Naive thymus-derived CD8-positive, alpha-beta T cell (primary cell): ENCODE data around the gene ROCK2. TPM values are rescaled to one million over a fixed set of nuclear protein-coding genes. Genes with fewer than 3 reads are reported as not detected.

Source experiments
- polyA plus RNA-seq, 3 donors: library from polyadenylated mRNA; unstranded; fragments of 300-500 nt; fragmentation: Illumina TruSeq; gene quantifications; one replicate each; pipeline ENCODE4 v1.2.3, GENCODE V29; 2021
- total RNA-seq, 8 experiments: library from RNA in 2 of 8; stranded (reverse) in 2 of 8; gene quantifications; one replicate each; pipeline ENCODE4 v1.2.3 and lab custom pipeline; 2021 to 2026

The ROCK2 gene
- total and polyA plus RNA-seq, 5 experiments from 2014 or later, result 6.1 to 23.9 (median 7.6) TPM

Other genes starting within 250 kb of the ROCK2 start
- 10 to 100 TPM; 18.2 to 19.3 TPM for gene SLC66A3, start 189.2 kb downstream of the ROCK2 start, total RNA-seq
- gene SLC66A3, start 189.2 kb downstream of the ROCK2 start, polyA plus RNA-seq, result 10 to 100 TPM; 37.0 to 65.6 (median 37.1) TPM
- 10 to 100 TPM; 13.4 to 14.3 TPM for gene E2F6, start 121.5 kb upstream of the ROCK2 start, total RNA-seq
- gene E2F6, start 121.5 kb upstream of the ROCK2 start, polyA plus RNA-seq, result 1 to 10 TPM; 2.3 to 4.6 (median 3.2) TPM
- gene GREB1, start 189.4 kb upstream of the ROCK2 start, total RNA-seq, result 1 to 10 TPM; 1.1 TPM
- gene GREB1, start 189.4 kb upstream of the ROCK2 start, polyA plus RNA-seq, result under 1 TPM; 0.05 to 0.41 (median 0.13) TPM